HEK293 (cell line): Measurements from ENCODE around the gene CCDC146.

ENCODE experiments used
- CTCF ChIA-PET: fragments of 350-600 bp; formaldehyde crosslinking; extraction: SDS; loops from one replicate; lab custom pipeline; 2021; ENCODE audit warnings: antibody characterized with exemption; lab: Yijun Ruan, JAX
- POLR2A ChIA-PET: fragments of 300-600 bp; formaldehyde crosslinking; extraction: SDS; loops from one replicate; lab custom pipeline; 2020; ENCODE audit warnings: antibody characterized with exemption, inconsistent platforms; lab: Yijun Ruan, JAX
- H3K27ac ChIP-seq: fragments of 200-500 bp; sonication (Bioruptor generic); 2 replicates; pipeline ENCODE4 v1.5.1; 2014; ENCODE audit warnings: low read depth, low read length, control low read depth, inconsistent platforms; ENCODE audit errors: extremely low read depth
- H3K36me3 ChIP-seq, 2 experiments: fragments of 200-500 bp in 1 of 2; sonication (Bioruptor generic) in 1 of 2; 1 replicate in 1 of 2; 2 replicates in 1 of 2; pipeline ENCODE4 v1.5.1; 2014 to 2017; ENCODE audit warnings: inconsistent platforms in 2 of 2, low read length in 2 of 2; ENCODE audit not compliant: control insufficient read depth in 2 of 2, insufficient read depth in 1 of 2
- H3K4me1 ChIP-seq: fragments of 200-500 bp; sonication (Bioruptor generic); 2 replicates; pipeline ENCODE4 v1.5.1; 2014; ENCODE audit warnings: mild to moderate bottlenecking, low read length, inconsistent platforms; ENCODE audit not compliant: control insufficient read depth, insufficient read depth
- H3K4me3 ChIP-seq: 2 replicates; pipeline ENCODE4 v1.5.1; 2011; ENCODE audit warnings: low read depth, mild to moderate bottlenecking, control low read depth, low read length, moderate library complexity
- H3K9me3 ChIP-seq: fragments of 200-500 bp; sonication (Bioruptor generic); 2 replicates; pipeline ENCODE4 v1.5.1; 2014; ENCODE audit warnings: low read depth, low read length, inconsistent platforms; ENCODE audit not compliant: control insufficient read depth, insufficient read depth
- GLI4 ChIP-seq: fragments of 450-650 bp; formaldehyde crosslinking; IDR thresholded peaks from 2 replicates; pipeline ENCODE4 v1.5.1; 2016; ENCODE audit warnings: missing biosample characterization, missing genetic modification characterization
- GLIS2 ChIP-seq: fragments of 450-650 bp; formaldehyde crosslinking; IDR thresholded peaks from 2 replicates; pipeline ENCODE4 v1.5.1; 2016; ENCODE audit warnings: missing biosample characterization, missing genetic modification characterization
- SP2 ChIP-seq: fragments of 450-650 bp; formaldehyde crosslinking; IDR thresholded peaks from 2 replicates; pipeline ENCODE4 v1.5.1; 2016; ENCODE audit warnings: missing biosample characterization, missing genetic modification characterization
- ZNF112 ChIP-seq: fragments of 450-650 bp; formaldehyde crosslinking; IDR thresholded peaks from 2 replicates; pipeline ENCODE4 v1.5.0; 2017; ENCODE audit warnings: missing biosample characterization, missing genetic modification characterization
- ZNF221 ChIP-seq: fragments of 450-650 bp; formaldehyde crosslinking; IDR thresholded peaks from 2 replicates; pipeline ENCODE4 v1.5.1; 2017; ENCODE audit warnings: missing biosample characterization, missing genetic modification characterization, borderline replicate concordance
- ZNF302 ChIP-seq: fragments of 450-650 bp; formaldehyde crosslinking; IDR thresholded peaks from 2 replicates; pipeline ENCODE4 v1.5.1; 2016; ENCODE audit warnings: missing biosample characterization, missing genetic modification characterization, low read depth
- ZNF48 ChIP-seq: fragments of 450-650 bp; formaldehyde crosslinking; IDR thresholded peaks from 2 replicates; pipeline ENCODE4 v1.5.1; 2016; ENCODE audit warnings: missing biosample characterization, missing genetic modification characterization
- ZNF501 ChIP-seq: fragments of 450-650 bp; formaldehyde crosslinking; IDR thresholded peaks from 2 replicates; pipeline ENCODE4 v1.5.1; 2016; ENCODE audit warnings: missing biosample characterization, missing genetic modification characterization
- ZNF544 ChIP-seq: fragments of 450-650 bp; formaldehyde crosslinking; IDR thresholded peaks from 2 replicates; pipeline ENCODE4 v1.5.0; 2017; ENCODE audit warnings: missing biosample characterization, missing genetic modification characterization
- ZNF654 ChIP-seq: fragments of 450-650 bp; formaldehyde crosslinking; IDR thresholded peaks from 2 replicates; pipeline ENCODE4 v1.5.1; 2016; ENCODE audit warnings: low read depth, missing biosample characterization, missing genetic modification characterization
- ZNF664 ChIP-seq: fragments of 450-650 bp; formaldehyde crosslinking; IDR thresholded peaks from 2 replicates; pipeline ENCODE4 v1.5.1; 2016; ENCODE audit warnings: missing biosample characterization, missing genetic modification characterization
- ZNF76 ChIP-seq: fragments of 450-650 bp; formaldehyde crosslinking; IDR thresholded peaks from 2 replicates; pipeline ENCODE4; 2016; ENCODE audit warnings: low read depth, missing biosample characterization, missing genetic modification characterization, borderline replicate concordance
- TF ChIP-seq, protein P1 (sequence below): fragments of 450-650 bp; formaldehyde crosslinking; conservative IDR thresholded peaks from 2 replicates; pipeline ENCODE4 v1.5.1; 2016; ENCODE audit warnings: low read depth, missing biosample characterization, missing genetic modification characterization
- TF ChIP-seq, protein P2 (sequence below): fragments of 450-650 bp; IDR thresholded peaks from 2 replicates; pipeline ENCODE4 v1.5.1; 2018; ENCODE audit warnings: missing biosample characterization, mild to moderate bottlenecking, missing genetic modification characterization
- TF ChIP-seq, protein P3 (sequence below): fragments of 450-650 bp; formaldehyde crosslinking; IDR thresholded peaks from 2 replicates; pipeline ENCODE4 v1.5.1; 2016; ENCODE audit warnings: missing biosample characterization, missing genetic modification characterization

CCDC146 gene

DNA sequence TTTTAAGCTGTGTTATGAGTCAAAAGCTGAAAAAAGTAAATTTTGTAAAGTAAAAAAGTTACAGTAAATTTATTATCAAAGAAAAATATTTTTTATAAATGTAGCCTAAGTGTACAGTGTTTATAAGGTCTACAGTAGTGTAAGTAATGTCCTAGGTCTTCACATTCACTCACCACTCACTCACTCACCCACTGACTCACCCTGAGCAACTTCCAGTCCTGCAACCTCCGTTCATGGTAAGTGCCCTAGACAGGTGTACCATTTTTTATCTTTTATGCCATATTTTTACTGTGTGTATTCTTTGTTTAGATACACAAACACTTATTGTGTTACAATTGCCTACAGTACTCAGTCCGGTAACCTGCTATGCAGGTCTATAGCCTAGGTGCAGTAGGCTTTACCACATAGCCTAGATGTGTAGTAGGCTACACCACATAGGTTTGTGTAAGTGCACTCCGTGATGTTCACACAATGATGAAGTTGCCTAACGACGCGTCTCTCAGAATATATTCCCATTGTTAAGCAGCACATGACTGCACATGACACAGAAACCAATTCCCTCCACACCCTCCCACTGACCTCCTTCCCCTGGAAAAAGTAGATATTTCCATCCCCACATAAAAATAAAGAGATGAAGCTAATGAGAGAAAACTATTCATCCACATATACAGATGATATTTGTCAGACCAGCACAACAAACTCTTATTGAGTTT is 122.0 kb downstream of the CCDC146 start (continued):
- TF ChIP-seq GLIS2 = no peak
- no peak for TF ChIP-seq ZNF48 (tag by site-specific recombination)
- no peak for TF ChIP-seq ZNF654 (tag by site-specific recombination)

DNA sequence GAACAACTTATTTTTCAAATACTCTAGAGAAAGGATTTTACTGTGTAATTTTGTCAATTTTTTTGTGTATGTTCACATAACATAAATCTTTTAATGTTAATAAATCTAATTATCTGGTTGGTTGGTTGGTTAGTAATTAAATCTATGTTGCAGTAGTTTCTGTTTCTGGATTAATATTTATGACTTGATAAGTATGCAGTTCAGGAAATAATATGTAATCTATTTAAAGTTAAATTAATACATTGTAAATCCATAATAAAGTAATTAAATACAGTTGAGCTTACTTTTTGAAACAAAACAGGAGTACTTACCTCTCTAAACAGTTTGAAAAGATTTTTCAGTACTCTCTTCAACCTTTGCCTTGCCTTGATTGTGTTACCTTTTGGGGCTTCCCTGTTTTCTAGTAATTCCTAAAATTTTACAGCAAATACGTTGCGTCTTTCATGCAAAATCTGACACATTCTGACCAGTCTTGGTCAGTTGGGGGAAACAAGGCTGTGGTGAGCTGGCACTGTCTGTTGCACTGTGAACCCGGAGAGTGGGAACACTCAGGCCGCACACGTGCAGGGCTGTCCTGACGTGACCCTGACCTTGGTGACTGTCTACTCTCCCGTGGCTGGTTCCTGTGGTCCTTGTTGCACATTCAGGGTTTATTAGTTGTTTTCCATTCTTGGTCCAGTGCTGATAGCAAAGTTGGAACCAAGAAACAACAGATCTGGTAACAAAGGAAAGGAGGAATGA is 122.8 kb downstream of the CCDC146 start:
- Histone ChIP-seq H3K36me3 (no peaks in the 10 kb centered on the region), H3K4me1 (no peaks in the 10 kb centered on the region), H3K27ac (no peak overlapping the region), H3K4me3 (no peak overlapping the region), H3K9me3 (no peaks in the 10 kb centered on the region)
- ChIA-PET POLR2A (no interaction called here), CTCF (interaction anchor here (0.5 to 1.0 kb wide), 4 partner anchors 12 to 595 kb away, joined by 3 to 4 read pairs (median 4); no protein-coding TSS in a partner anchor)
- TF ChIP-seq ZNF501 (tag by site-specific recombination) = no peak
- no peak for TF ChIP-seq ZNF654 (tag by site-specific recombination)
- TF ChIP-seq ZNF112 (tag by site-specific recombination) = no peak
- TF ChIP-seq, protein P1, sequence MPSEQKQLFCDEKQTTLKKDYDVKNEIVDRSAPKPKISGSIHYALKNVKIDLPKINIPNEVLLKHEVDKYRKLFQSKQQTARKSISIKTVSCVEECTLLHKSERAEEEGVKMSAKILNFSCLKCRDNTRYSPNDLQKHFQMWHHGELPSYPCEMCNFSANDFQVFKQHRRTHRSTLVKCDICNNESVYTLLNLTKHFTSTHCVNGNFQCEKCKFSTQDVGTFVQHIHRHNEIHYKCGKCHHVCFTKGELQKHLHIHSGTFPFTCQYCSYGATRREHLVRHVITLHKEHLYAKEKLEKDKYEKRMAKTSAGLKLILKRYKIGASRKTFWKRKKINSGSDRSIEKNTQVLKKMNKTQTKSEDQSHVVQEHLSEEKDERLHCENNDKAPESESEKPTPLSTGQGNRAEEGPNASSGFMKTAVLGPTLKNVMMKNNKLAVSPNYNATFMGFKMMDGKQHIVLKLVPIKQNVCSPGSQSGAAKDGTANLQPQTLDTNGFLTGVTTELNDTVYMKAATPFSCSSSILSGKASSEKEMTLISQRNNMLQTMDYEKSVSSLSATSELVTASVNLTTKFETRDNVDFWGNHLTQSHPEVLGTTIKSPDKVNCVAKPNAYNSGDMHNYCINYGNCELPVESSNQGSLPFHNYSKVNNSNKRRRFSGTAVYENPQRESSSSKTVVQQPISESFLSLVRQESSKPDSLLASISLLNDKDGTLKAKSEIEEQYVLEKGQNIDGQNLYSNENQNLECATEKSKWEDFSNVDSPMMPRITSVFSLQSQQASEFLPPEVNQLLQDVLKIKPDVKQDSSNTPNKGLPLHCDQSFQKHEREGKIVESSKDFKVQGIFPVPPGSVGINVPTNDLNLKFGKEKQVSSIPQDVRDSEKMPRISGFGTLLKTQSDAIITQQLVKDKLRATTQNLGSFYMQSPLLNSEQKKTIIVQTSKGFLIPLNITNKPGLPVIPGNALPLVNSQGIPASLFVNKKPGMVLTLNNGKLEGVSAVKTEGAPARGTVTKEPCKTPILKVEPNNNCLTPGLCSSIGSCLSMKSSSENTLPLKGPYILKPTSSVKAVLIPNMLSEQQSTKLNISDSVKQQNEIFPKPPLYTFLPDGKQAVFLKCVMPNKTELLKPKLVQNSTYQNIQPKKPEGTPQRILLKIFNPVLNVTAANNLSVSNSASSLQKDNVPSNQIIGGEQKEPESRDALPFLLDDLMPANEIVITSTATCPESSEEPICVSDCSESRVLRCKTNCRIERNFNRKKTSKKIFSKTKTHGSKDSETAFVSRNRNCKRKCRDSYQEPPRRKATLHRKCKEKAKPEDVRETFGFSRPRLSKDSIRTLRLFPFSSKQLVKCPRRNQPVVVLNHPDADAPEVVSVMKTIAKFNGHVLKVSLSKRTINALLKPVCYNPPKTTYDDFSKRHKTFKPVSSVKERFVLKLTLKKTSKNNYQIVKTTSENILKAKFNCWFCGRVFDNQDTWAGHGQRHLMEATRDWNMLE (tag by site-specific recombination) = no peak
- TF ChIP-seq ZNF664 (tag by site-specific recombination) = no peak
- no peak for TF ChIP-seq ZNF302
- no peak for TF ChIP-seq SP2 (tag by site-specific recombination)
- TF ChIP-seq, protein P2, sequence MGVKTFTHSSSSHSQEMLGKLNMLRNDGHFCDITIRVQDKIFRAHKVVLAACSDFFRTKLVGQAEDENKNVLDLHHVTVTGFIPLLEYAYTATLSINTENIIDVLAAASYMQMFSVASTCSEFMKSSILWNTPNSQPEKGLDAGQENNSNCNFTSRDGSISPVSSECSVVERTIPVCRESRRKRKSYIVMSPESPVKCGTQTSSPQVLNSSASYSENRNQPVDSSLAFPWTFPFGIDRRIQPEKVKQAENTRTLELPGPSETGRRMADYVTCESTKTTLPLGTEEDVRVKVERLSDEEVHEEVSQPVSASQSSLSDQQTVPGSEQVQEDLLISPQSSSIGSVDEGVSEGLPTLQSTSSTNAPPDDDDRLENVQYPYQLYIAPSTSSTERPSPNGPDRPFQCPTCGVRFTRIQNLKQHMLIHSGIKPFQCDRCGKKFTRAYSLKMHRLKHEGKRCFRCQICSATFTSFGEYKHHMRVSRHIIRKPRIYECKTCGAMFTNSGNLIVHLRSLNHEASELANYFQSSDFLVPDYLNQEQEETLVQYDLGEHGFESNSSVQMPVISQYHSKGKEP (tag by site-specific recombination) = no peak
- no peak for TF ChIP-seq ZNF76 (tag by site-specific recombination)
- TF ChIP-seq GLI4 = no peak
- TF ChIP-seq, protein P3, sequence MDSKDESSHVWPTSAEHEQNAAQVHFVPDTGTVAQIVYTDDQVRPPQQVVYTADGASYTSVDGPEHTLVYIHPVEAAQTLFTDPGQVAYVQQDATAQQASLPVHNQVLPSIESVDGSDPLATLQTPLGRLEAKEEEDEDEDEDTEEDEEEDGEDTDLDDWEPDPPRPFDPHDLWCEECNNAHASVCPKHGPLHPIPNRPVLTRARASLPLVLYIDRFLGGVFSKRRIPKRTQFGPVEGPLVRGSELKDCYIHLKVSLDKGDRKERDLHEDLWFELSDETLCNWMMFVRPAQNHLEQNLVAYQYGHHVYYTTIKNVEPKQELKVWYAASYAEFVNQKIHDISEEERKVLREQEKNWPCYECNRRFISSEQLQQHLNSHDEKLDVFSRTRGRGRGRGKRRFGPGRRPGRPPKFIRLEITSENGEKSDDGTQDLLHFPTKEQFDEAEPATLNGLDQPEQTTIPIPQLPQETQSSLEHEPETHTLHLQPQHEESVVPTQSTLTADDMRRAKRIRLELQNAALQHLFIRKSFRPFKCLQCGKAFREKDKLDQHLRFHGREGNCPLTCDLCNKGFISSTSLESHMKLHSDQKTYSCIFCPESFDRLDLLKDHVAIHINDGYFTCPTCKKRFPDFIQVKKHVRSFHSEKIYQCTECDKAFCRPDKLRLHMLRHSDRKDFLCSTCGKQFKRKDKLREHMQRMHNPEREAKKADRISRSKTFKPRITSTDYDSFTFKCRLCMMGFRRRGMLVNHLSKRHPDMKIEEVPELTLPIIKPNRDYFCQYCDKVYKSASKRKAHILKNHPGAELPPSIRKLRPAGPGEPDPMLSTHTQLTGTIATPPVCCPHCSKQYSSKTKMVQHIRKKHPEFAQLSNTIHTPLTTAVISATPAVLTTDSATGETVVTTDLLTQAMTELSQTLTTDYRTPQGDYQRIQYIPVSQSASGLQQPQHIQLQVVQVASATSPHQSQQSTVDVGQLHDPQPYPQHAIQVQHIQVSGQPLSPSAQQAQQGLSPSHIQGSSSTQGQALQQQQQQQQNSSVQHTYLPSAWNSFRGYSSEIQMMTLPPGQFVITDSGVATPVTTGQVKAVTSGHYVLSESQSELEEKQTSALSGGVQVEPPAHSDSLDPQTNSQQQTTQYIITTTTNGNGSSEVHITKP (tag by site-specific recombination) = no peak
- no peak for TF ChIP-seq ZNF544 (tag by site-specific recombination)
- no peak for TF ChIP-seq ZNF221 (tag by site-specific recombination)
